HG03025 (cell line): ENCODE data around the gene RAVER1.

ENCODE experiments used
- ATAC-seq: cut with Tn5 transposase; IDR thresholded peaks from one replicate; pipeline ENCODE4 v1.9.1; 2021; ENCODE audit warnings: mild to moderate bottlenecking, moderate library complexity; ENCODE audit not compliant: unreplicated experiment, low FRiP score

The RAVER1 gene

DNA sequence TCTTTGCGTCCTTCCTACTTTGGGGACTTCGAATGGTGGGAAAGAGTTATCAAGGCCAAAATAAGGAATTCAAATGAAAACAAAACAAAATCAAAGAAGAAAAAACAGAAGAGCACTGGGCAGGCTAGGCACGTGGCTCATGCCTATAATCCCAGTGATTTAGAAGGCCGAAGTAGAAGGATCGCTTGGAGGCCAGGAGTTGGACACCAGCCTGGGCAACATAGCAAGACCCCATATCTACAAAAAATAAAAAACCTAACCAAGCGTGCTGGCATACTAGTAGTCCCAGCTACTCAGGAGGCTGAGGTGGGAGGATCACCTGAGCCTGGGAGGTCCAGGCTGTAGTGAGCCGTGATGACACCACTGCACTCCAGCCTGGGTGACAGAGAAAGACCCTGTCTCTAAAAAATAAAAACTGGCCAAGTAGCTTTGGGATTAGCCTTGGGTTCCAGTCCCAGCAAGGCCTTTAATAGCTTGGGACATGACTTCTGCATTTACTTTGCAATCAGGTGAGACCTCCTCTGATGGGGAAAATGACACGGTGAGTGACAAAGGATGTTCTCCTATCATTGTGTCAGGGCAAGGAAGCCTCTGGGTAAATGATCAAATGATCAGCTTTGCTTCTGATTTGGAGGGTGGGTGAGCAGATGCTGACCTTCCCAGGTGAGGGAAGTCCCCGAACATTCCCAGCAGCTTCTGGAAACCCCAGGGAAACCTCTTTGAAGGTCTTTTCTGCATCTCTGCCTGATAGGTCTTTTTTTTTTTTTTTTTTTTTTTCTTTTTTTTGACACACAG lies 55.3 kb downstream of the RAVER1 start:
- ATAC-seq, result no peak

DNA sequence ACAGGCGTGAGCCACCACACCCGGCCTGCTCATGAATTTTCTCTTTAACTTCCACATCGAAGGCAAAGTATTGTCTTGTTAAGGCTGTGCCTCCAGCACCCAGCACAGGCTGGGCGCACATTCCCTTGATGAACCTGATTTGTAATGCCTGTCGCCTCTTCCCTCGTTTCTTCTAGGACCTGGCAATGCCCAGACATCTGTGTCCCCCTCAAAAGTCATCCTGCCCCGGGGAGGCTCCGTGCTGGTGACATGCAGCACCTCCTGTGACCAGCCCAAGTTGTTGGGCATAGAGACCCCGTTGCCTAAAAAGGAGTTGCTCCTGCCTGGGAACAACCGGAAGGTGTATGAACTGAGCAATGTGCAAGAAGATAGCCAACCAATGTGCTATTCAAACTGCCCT lies 58.7 kb downstream of the RAVER1 start:
- ATAC-seq, result no peak

DNA sequence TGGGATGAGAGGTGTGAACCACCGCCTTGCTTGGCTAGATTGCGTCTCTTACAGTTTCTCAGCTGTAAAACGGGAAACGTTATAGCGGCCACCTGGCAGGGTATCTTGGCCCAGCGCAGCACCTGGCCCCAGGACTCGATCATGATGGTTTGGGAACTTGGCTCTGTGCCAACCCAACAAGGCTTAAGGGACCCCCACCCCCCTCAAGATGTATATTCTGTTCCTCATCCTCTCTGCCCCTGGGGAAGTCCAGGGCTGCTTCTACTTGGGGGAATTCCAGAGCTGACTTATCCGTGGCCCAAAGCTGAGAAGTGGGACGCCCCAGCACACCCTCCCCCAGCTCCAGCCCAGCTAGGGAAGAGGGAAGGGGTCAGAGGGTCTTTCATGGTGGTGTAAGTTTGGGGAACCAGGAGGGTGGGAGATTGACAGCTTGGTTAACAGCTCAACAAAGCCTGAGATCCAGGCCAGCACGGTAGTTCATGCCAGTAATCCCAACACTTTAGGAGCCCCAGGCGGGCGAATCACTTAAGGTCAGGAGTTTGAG lies 61.7 kb downstream of the RAVER1 start:
- ATAC-seq, result no peak

DNA sequence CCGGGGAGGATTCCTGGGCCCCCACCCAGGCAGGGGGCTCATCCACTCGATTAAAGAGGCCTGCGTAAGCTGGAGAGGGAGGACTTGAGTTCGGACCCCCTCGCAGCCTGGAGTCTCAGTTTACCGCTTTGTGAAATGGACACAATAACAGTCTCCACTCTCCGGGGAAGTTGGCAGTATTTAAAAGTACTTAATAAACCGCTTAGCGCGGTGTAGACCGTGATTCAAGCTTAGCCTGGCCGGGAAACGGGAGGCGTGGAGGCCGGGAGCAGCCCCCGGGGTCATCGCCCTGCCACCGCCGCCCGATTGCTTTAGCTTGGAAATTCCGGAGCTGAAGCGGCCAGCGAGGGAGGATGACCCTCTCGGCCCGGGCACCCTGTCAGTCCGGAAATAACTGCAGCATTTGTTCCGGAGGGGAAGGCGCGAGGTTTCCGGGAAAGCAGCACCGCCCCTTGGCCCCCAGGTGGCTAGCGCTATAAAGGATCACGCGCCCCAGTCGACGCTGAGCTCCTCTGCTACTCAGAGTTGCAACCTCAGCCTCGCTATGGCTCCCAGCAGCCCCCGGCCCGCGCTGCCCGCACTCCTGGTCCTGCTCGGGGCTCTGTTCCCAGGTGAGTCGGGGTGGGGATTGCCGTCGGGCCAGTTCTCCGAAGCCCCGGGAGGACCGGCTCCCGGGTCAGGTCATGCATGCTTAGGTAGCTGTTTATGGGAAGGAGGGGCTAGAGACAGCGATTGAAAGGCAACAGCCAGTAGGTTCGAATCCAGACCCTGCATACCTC lies 62.5 kb downstream of the RAVER1 start, which contains the start of gene ICAM1:
ICAM1 (plus strand) TSS at position 505 of the 779 bp plus-strand sequence; CDS start at position 545, 40 bp downstream.
- ATAC-seq, result no peak

DNA sequence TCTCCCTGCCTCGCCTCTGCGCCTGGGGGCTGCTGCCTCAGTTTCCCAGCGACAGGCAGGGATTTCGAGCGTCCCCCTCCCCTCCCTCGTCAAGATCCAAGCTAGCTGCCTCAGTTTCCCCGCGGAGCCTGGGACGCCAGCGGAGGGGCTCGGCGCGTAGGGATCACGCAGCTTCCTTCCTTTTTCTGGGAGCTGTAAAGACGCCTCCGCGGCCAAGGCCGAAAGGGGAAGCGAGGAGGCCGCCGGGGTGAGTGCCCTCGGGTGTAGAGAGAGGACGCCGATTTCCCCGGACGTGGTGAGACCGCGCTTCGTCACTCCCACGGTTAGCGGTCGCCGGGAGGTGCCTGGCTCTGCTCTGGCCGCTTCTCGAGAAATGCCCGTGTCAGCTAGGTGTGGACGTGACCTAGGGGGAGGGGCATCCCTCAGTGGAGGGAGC lies 63.1 kb downstream of the RAVER1 start:
- no peak for ATAC-seq

DNA sequence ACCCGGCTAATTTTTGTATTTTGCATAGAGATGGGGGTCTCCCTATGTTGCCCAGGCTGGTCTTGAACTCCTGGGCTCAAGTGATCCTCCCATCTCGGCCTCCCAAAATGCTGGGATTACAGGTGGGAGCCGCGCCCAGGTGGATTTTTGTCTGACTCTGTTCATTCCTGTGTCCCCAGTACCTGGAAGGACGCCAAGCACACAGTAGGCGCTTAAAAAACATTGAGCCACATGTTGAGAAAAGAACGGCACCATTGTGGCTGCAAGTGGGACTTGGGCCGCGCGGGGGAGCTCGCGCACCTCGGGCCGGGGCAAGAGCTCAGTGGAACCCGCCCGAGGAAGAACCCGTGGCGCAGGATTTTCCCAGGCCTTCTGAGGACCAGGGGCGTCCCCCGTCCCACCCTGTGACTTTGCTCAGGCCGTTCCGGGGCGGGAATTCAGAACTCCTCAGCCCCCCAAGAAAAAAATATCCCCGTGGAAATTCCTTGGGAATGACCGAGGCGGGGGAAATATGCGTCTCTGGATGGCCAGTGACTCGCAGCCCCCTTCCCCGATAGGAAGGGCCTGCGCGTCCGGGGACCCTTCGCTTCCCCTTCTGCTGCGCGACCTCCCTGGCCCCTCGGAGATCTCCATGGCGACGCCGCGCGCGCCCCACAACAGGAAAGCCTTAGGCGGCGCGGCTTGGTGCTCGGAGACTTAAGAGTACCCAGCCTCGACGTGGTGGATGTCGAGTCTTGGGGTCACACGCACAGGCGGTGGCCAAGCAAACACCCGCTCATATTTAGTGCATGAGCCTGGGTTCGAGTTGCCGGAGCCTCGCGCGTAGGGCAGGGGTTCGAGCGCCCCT lies 63.8 kb downstream of the RAVER1 start:
- ATAC-seq, result peak; percentile 45

DNA sequence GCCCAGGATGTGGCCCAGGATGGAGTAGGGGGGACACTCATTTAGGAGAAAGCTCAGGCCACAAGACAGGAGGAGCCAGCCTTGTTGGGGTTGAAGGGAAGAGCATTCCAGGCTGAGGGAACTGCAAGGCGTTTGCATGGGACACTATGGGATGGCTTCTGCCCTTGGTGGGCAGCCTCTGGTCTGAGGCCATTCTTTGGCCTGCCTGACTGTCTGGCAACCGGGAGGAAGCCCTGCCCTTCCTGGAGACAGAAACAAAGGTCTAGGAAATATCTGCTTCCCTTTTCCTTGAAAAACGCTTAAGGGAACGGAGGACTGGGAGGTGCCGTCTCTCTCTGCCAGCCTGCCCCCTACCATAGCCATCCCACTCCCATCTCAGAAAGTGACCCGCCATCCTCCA lies 65.3 kb downstream of the RAVER1 start:
- no peak for ATAC-seq

DNA sequence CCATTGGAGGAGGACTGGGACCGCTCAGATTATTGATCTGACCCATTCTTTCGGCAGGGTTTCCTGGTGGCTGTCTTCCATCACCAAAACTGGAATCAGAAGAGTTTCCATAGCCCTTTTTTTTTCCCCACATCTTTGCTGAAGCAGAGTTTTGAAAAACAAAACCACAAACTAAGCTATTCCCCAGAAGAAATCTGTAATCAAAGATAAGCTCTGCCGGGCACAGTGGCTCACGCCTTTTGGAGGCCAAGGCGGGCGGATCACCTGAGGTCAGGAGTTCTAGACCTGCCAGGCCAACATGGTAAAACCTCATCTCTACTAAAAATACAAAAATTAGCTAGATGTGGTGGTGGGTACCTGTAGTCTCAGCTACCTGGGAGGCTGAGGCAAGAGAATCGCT lies 66.6 kb downstream of the RAVER1 start:
- no peak for ATAC-seq
